ENCODE measurements around the gene DRG2. TPM values are rescaled to one million over a fixed set of nuclear protein-coding genes. Genes with fewer than 3 reads are reported as not detected.

The DRG2 gene
- total RNA-seq, 1 donor from 2014 or later: 38.3 TPM

- no peak overlapping the region for H3K27ac Mint-ChIP-seq (ENCODE audit: unreplicated experiment)
- H3K27me3 Mint-ChIP-seq (ENCODE audit: unreplicated experiment): peaks cover 9% of the 10 kb centered on the region
- H3K4me3 Mint-ChIP-seq (ENCODE audit: unreplicated experiment): no peak overlapping the region
- H3K4me1 Mint-ChIP-seq (ENCODE audit: unreplicated experiment): peaks cover 3% of the 10 kb centered on the region
- H3K36me3 Mint-ChIP-seq (ENCODE audit: low read depth, unreplicated experiment): peaks cover 4% of the 10 kb centered on the region
- H3K9me3 Mint-ChIP-seq (ENCODE audit: unreplicated experiment): no peaks in the 10 kb centered on the region
- no peak for DNase-seq (ENCODE audit: low spot score)
- TF ChIP-seq, protein P1, sequence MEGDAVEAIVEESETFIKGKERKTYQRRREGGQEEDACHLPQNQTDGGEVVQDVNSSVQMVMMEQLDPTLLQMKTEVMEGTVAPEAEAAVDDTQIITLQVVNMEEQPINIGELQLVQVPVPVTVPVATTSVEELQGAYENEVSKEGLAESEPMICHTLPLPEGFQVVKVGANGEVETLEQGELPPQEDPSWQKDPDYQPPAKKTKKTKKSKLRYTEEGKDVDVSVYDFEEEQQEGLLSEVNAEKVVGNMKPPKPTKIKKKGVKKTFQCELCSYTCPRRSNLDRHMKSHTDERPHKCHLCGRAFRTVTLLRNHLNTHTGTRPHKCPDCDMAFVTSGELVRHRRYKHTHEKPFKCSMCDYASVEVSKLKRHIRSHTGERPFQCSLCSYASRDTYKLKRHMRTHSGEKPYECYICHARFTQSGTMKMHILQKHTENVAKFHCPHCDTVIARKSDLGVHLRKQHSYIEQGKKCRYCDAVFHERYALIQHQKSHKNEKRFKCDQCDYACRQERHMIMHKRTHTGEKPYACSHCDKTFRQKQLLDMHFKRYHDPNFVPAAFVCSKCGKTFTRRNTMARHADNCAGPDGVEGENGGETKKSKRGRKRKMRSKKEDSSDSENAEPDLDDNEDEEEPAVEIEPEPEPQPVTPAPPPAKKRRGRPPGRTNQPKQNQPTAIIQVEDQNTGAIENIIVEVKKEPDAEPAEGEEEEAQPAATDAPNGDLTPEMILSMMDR (IDR thresholded peaks at IDR 0.05; ENCODE audit: unreplicated experiment): no peak
Measured at GRCh38 chr17:18111330-18111971, 23.7 kb downstream of the DRG2 start.

DNA sequence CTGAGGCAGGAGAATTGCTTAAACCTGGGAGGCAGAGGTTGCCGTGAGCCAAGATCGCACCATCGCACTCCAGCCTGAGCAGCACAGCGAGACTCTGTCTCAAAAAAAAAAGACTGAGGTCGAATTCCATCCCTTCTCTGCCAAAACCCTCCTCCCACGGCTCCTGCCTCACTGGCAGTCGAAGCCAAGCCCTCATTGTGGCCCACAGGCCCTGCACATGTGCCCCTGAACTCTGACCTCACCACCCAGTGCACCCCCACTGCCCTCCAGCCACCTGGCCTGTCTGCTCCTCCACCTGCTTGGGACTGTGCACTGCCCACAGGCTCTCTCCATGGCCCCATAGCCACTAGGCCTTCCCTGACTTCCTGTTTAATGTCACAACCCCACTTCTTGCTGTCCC lies 27.8 kb downstream of the DRG2 start:
- H3K4me1 Mint-ChIP-seq (ENCODE audit: unreplicated experiment): peaks cover 3% of the 10 kb centered on the region
- no peaks in the 10 kb centered on the region for H3K9me3 Mint-ChIP-seq (ENCODE audit: unreplicated experiment)
- TF ChIP-seq, protein P1 (IDR thresholded peaks at IDR 0.05; ENCODE audit: unreplicated experiment): no peak
- H3K27me3 Mint-ChIP-seq (ENCODE audit: unreplicated experiment): peaks cover 14% of the 10 kb centered on the region
- no peaks in the 10 kb centered on the region for H3K36me3 Mint-ChIP-seq (ENCODE audit: low read depth, unreplicated experiment)
- H3K4me3 Mint-ChIP-seq (ENCODE audit: unreplicated experiment): no peak overlapping the region
- H3K27ac Mint-ChIP-seq (ENCODE audit: unreplicated experiment): no peak overlapping the region
- DNase-seq (ENCODE audit: low spot score): no peak

DNA sequence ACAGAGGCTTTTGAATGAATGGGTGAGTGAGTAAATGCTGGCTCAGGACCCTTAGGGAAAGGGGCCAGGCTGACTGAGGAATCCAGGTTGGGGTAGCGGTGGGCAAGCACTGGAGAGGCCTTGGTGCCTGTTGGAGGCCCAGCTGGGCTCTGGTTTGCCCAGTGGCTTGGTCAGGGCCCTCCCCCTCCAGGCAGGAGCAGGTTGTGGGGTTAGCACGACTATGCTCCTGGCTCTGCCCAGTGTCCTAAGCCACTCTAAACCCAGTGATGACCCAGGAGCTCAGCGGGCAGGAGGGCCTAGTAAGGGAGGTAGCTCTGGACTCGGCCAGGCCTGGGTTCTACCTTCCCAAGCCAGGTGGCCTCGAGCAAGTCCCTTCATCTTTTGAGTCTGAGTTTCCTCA lies 28.3 kb downstream of the DRG2 start:
- DNase-seq (ENCODE audit: low spot score): no peak
- Mint-ChIP-seq H3K27me3 (ENCODE audit: unreplicated experiment) (peaks cover 14% of the 10 kb centered on the region), H3K27ac (ENCODE audit: unreplicated experiment) (no peak overlapping the region), H3K9me3 (ENCODE audit: unreplicated experiment) (no peaks in the 10 kb centered on the region), H3K4me3 (ENCODE audit: unreplicated experiment) (no peak overlapping the region), H3K4me1 (ENCODE audit: unreplicated experiment) (peaks cover 3% of the 10 kb centered on the region), H3K36me3 (ENCODE audit: low read depth, unreplicated experiment) (no peaks in the 10 kb centered on the region)
- TF ChIP-seq, protein P1 (IDR thresholded peaks at IDR 0.05; ENCODE audit: unreplicated experiment): no peak

- Mint-ChIP-seq H3K27ac (ENCODE audit: unreplicated experiment) (no peak overlapping the region), H3K9me3 (ENCODE audit: unreplicated experiment) (no peaks in the 10 kb centered on the region), H3K36me3 (ENCODE audit: low read depth, unreplicated experiment) (no peaks in the 10 kb centered on the region), H3K4me1 (ENCODE audit: unreplicated experiment) (peaks cover 3% of the 10 kb centered on the region), H3K27me3 (ENCODE audit: unreplicated experiment) (peaks cover 11% of the 10 kb centered on the region), H3K4me3 (ENCODE audit: unreplicated experiment) (no peak overlapping the region)
- DNase-seq (ENCODE audit: low spot score): no peak
- TF ChIP-seq, protein P1 (IDR thresholded peaks at IDR 0.05; ENCODE audit: unreplicated experiment): no peak
Measured at GRCh38 chr17:18117533-18117932, 29.8 kb downstream of the DRG2 start.

All from endothelial cell (in vitro differentiated cells).